Measurements from ENCODE around the gene CSNK2A2.

Gene CSNK2A2

DNA sequence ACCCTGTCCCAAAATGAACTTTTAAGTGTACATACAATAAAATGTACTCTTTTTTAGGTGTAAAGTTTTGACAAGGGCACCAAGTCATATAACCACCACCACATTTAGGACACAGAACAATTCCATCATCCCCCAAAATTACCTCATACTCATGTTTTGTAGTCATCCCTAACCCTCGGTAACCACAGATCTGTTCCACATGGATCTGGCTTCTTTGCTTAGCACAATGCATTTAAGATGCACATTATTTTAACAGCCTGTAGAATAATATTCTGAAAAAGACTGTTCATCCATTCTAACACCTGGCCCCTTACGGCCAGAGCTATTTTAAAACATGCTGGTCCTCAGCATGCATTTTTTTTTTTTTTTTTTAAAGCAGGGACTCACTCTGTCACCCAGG, 43.6 kb downstream of the CSNK2A2 start:
- H3K27ac ChIP-seq, result no peak overlapping the region
- no peak for TF ChIP-seq CTCF (IDR thresholded peaks at IDR 0.05; ENCODE audit: low read depth, low read length, missing control alignments)
- peaks cover 1% of the 10 kb centered on the region for H3K36me3 ChIP-seq (replicated peaks)
- H3K27me3 ChIP-seq (replicated peaks), result no peaks in the 10 kb centered on the region
- no peak overlapping the region for H3K4me3 ChIP-seq (ENCODE audit: low read depth, low read length)
- DNase-seq, result no peak
- in situ Hi-C loops (cut with HindIII; ENCODE audit: low pct_ligation_motif_present, low sequenced_read_pairs), result no loop called here

DNA sequence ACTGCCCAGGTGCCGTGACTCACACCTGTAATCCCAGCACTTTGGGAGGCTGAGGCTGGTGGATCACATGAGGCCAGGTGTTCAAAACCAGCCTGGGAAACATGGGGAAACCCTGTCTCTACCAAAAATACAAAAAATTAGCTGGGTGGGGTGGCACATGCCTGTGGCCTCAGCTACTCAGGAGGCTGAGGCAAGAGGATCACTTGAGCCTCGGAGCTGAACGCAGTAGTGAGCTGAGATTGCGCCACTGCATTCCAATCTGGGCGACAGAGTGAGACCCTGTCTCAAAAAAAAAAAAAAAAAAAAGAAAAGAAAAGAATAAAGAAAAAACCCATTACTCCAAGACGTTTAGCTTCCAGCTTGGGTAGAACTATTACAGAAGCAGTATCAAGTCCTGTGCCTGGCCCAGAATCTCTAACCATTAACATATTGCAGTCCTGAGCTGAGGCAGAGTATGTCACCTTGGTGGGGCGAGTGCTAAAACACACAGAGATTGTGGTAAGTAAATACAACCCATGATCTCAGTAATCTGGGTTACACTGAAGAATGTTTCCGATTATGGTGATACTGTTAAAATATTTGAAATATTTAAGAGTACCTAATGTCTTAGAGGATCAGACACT, 45.5 kb downstream of the CSNK2A2 start:
- no peak overlapping the region for H3K4me3 ChIP-seq (ENCODE audit: low read depth, low read length)
- no peak overlapping the region for H3K27ac ChIP-seq
- no peak for TF ChIP-seq CTCF (IDR thresholded peaks at IDR 0.05; ENCODE audit: low read depth, low read length, missing control alignments)
- no peaks in the 10 kb centered on the region for H3K27me3 ChIP-seq (replicated peaks)
- H3K36me3 ChIP-seq (replicated peaks), result no peaks in the 10 kb centered on the region
- no peak for DNase-seq
- in situ Hi-C loops (cut with HindIII; ENCODE audit: low pct_ligation_motif_present, low sequenced_read_pairs), result no loop called here

DNA sequence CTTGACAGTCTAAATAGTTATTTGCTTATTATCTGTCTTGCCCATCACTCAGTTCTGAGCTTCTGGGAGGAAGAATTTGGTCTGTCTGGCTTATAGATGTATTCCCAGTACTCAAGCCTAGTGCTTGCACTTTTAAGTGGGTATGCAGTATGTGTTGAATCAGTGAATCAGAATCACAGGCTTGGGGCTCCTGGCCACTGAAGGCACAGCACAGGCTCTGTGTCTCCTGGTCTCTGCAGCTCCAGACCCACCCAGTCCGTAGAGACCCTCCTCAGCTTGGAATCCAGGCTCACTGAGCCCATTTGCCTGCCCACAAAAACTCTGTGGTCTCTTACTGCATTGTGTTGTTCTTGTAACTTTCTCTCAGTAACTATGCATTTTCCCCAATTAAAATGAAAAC, 49.4 kb downstream of the CSNK2A2 start:
- no peaks in the 10 kb centered on the region for H3K27me3 ChIP-seq (replicated peaks)
- no peak overlapping the region for H3K4me3 ChIP-seq (ENCODE audit: low read depth, low read length)
- no peak for TF ChIP-seq CTCF (IDR thresholded peaks at IDR 0.05; ENCODE audit: low read depth, low read length, missing control alignments)
- no peaks in the 10 kb centered on the region for H3K36me3 ChIP-seq (replicated peaks)
- no peak overlapping the region for H3K27ac ChIP-seq
- no peak for DNase-seq
- in situ Hi-C loops (cut with HindIII; ENCODE audit: low pct_ligation_motif_present, low sequenced_read_pairs), result no loop called here

DNA sequence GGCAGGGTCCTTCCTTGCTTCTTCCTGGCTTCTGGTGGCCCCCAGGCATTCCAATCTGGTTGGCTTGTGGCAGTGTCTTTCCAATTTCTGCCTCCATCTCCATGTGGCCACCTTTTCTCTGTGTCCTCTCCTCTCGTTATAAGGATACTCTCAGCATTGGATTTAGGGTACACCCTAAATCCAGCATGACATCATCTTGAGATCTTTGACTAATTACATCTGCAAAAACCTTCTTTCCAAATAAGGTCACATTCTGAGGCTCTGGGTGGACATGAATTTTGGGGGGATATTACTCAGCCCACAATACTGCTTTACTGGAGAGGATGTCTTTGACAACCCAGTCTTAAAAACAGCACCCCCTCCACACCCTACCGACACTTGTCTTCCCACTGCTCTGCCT, 49.8 kb downstream of the CSNK2A2 start:
- in situ Hi-C loops (cut with HindIII; ENCODE audit: low pct_ligation_motif_present, low sequenced_read_pairs), result no loop called here
- H3K4me3 ChIP-seq (ENCODE audit: low read depth, low read length), result no peak overlapping the region
- no peak for DNase-seq
- H3K36me3 ChIP-seq (replicated peaks), result no peaks in the 10 kb centered on the region
- H3K27me3 ChIP-seq (replicated peaks), result no peaks in the 10 kb centered on the region
- no peak for TF ChIP-seq CTCF (IDR thresholded peaks at IDR 0.05; ENCODE audit: low read depth, low read length, missing control alignments)
- H3K27ac ChIP-seq, result no peak overlapping the region

DNA sequence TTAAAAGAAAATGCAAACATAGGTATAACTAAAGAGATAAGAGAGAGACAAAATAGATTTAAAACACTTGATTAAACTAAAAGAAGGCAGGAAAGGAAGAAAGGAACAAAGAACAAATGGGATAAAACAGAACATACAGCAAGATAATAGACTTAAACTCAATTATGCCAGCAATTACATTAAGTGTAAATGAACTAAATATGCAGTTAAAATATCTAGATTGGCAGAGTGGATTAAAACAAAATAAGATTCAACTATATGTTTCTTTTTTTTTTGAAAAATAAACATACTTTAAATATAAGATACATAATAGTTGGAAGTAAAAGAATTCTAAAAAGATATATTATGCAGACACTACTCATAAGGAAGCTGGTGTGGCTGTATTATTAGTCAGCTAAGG, 59.1 kb downstream of the CSNK2A2 start:
- in situ Hi-C loops (cut with HindIII; ENCODE audit: low pct_ligation_motif_present, low sequenced_read_pairs), result no loop called here
- no peak overlapping the region for H3K27ac ChIP-seq
- no peak for DNase-seq
- no peaks in the 10 kb centered on the region for H3K27me3 ChIP-seq (replicated peaks)
- H3K4me3 ChIP-seq (ENCODE audit: low read depth, low read length), result no peak overlapping the region
- H3K36me3 ChIP-seq (replicated peaks), result no peaks in the 10 kb centered on the region
- TF ChIP-seq CTCF (IDR thresholded peaks at IDR 0.05; ENCODE audit: low read depth, low read length, missing control alignments), result no peak

DNA sequence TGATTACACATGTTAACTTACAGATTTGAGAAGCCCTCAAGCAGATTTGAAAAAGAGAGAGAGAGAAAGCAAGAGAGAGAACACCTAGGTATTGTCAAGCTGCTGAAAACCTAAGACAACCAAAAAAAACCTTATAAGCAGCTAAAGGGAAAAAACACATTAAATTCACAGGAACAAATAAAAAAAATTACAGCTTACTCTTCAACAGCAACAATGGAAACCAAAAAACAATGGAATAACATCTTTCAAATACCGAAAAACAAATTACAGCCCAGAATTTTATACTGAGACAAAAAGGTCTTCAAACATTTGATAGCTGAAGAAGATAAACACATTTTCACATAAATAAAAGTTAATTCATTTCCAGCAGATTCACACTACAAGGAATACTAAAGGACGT, 60.3 kb downstream of the CSNK2A2 start:
- in situ Hi-C loops (cut with HindIII; ENCODE audit: low pct_ligation_motif_present, low sequenced_read_pairs), result no loop called here
- H3K36me3 ChIP-seq (replicated peaks), result no peaks in the 10 kb centered on the region
- no peak for TF ChIP-seq CTCF (IDR thresholded peaks at IDR 0.05; ENCODE audit: low read depth, low read length, missing control alignments)
- no peaks in the 10 kb centered on the region for H3K27me3 ChIP-seq (replicated peaks)
- H3K27ac ChIP-seq, result no peak overlapping the region
- H3K4me3 ChIP-seq (ENCODE audit: low read depth, low read length), result no peak overlapping the region
- no peak for DNase-seq

Measured in brain microvascular endothelial cell (primary cell).